HepG2 (cell line): ENCODE data around the gene ANKRD34C. TPM values are rescaled to one million over a fixed set of nuclear protein-coding genes. Genes with fewer than 3 reads are reported as not detected.

Source experiments
- POLR2G ChIP-seq: fragments of 200-400 bp; formaldehyde crosslinking; IDR thresholded peaks from 2 replicates; pipeline ENCODE4 v1.6.1; 2018; ENCODE audit warnings: mild to moderate bottlenecking, low read depth, low read length, moderate library complexity
- SP5 ChIP-seq: IDR thresholded peaks from 2 replicates; pipeline ENCODE4 v1.6.1; 2016; ENCODE audit warnings: low read depth, borderline replicate concordance
- TFDP2 ChIP-seq: sonication (generic); formaldehyde crosslinking; IDR thresholded peaks from 2 replicates; pipeline ENCODE4 v1.4.0; 2020; ENCODE audit warnings: missing genetic modification reagents
- THYN1 ChIP-seq: sonication (generic); formaldehyde crosslinking; IDR thresholded peaks from 2 replicates; pipeline ENCODE4 v1.8.1; 2023; ENCODE audit warnings: low read depth, mild to moderate bottlenecking, moderate library complexity, missing genetic modification reagents, borderline replicate concordance
- ZBTB7A ChIP-seq: sonication (generic); formaldehyde crosslinking; IDR thresholded peaks from 2 replicates; pipeline ENCODE4 v1.8.0; 2022; ENCODE audit warnings: mild to moderate bottlenecking, missing genetic modification reagents
- ZNF333 ChIP-seq: sonication (generic); formaldehyde crosslinking; IDR thresholded peaks from 2 replicates; pipeline ENCODE4 v1.4.0; 2020; ENCODE audit warnings: mild to moderate bottlenecking, missing genetic modification reagents, borderline replicate concordance
- ZNF781 ChIP-seq: sonication (generic); formaldehyde crosslinking; IDR thresholded peaks from 2 replicates; pipeline ENCODE4 v1.5.1; 2020; ENCODE audit warnings: borderline replicate concordance, mild to moderate bottlenecking, missing genetic modification reagents; ENCODE audit errors: not compliant biosample characterization
- ZNF784 ChIP-seq: sonication (generic); formaldehyde crosslinking; IDR thresholded peaks from 2 replicates; pipeline ENCODE4 v1.5.1; 2020; ENCODE audit warnings: missing genetic modification reagents, mild to moderate bottlenecking, borderline replicate concordance
- polyA plus RNA-seq, 8 experiments: library from polyadenylated mRNA; depleted of rRNA in 3 of 8; stranded (reverse) in 7 of 8; unstranded in 1 of 8; fragments of >200 nt; fragmentation: Illumina TruSeq in 4 of 8; extraction: Trizol in 4 of 8; gene quantifications; 2 replicates each; pipeline versions ENCODE4 v1.2.1 to v1.2.3, GENCODE V29; 2011 to 2016; ENCODE audit warnings: low read depth in 4 of 8, missing spikeins in 1 of 8, mixed read lengths in 1 of 8; ENCODE audit not compliant: insufficient read depth in 1 of 8
- total RNA-seq, 5 experiments: library from RNA; depleted of rRNA; stranded (reverse); fragments of >200 nt; fragmentation: Illumina TruSeq; extraction: Trizol; gene quantifications; 2 replicates each; pipeline ENCODE4 v1.2.3, GENCODE V29; 2016; ENCODE audit warnings: low read depth in 1 of 5
- TF ChIP-seq, protein P1 (sequence below): sonication (generic); formaldehyde crosslinking; IDR thresholded peaks from 2 replicates; pipeline ENCODE4 v1.4.0; 2020; ENCODE audit warnings: mild to moderate bottlenecking, missing genetic modification reagents
- TF ChIP-seq, protein P2 (sequence below): IDR thresholded peaks from 2 replicates; pipeline ENCODE4 v1.6.1; 2016; ENCODE audit warnings: low read depth, missing genetic modification reagents, missing compliant biosample characterization

Gene ANKRD34C
- total and polyA plus RNA-seq, 2 of the 13 experiments (the other 11 are each of a cell fraction or from before 2014, with no cell fraction given), result not detected

DNA sequence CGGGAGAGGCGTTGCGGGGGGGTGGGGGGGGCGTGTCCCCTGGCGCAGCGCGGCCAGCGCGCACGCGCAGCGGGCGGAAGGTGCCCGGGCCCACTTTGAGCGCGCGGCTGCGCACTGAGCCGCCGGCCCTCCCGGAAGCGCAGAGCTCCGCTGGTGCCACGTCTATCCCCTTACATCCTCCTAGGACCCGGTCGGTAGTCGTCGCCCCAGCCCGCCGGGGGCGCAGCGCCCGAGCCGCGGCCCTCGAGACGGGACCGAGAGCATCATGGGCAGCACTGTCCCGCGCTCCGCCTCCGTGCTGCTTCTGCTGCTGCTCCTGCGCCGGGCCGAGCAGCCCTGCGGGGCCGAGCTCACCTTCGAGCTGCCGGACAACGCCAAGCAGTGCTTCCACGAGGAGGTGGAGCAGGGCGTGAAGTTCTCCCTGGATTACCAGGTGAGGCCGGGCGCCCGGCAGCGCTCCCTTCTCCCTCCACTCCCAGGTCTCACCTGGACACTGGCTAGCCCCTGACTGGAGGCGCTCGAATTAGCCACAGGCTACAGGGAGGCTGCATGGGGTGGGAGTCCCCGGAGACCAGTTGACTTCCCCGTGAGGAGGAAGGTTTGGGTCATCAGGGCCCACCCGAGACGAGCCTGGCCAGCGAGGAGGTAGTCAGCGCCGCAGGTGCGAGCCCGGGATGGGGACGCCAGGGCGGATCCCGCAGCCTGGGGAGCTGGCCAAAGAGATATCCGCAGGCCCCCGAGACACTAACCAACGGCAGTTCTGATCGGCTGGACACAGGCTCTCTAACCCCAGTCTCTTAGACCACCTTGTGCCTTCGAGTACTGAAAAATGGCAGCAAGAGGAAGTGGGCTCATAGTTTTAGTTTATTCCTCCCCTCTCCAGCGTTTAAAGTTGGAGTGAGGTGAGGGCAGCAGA, 28.7 kb downstream of the ANKRD34C start, which contains the start of gene TMED3 (continued):
- no peak for TF ChIP-seq ZNF333 (CRISPR knock-in tag)
- TF ChIP-seq SP5 (CRISPR knock-in tag), result 0 out of 2 replicates have a peak, but pooled peaks have one; percentile 22
- no peak for TF ChIP-seq THYN1
- peak; percentile 88; the same call in 1 of the 2 replicates for TF ChIP-seq ZNF784 (CRISPR knock-in tag)
- TF ChIP-seq POLR2G, result peak; percentile 85
- TF ChIP-seq, protein P1, sequence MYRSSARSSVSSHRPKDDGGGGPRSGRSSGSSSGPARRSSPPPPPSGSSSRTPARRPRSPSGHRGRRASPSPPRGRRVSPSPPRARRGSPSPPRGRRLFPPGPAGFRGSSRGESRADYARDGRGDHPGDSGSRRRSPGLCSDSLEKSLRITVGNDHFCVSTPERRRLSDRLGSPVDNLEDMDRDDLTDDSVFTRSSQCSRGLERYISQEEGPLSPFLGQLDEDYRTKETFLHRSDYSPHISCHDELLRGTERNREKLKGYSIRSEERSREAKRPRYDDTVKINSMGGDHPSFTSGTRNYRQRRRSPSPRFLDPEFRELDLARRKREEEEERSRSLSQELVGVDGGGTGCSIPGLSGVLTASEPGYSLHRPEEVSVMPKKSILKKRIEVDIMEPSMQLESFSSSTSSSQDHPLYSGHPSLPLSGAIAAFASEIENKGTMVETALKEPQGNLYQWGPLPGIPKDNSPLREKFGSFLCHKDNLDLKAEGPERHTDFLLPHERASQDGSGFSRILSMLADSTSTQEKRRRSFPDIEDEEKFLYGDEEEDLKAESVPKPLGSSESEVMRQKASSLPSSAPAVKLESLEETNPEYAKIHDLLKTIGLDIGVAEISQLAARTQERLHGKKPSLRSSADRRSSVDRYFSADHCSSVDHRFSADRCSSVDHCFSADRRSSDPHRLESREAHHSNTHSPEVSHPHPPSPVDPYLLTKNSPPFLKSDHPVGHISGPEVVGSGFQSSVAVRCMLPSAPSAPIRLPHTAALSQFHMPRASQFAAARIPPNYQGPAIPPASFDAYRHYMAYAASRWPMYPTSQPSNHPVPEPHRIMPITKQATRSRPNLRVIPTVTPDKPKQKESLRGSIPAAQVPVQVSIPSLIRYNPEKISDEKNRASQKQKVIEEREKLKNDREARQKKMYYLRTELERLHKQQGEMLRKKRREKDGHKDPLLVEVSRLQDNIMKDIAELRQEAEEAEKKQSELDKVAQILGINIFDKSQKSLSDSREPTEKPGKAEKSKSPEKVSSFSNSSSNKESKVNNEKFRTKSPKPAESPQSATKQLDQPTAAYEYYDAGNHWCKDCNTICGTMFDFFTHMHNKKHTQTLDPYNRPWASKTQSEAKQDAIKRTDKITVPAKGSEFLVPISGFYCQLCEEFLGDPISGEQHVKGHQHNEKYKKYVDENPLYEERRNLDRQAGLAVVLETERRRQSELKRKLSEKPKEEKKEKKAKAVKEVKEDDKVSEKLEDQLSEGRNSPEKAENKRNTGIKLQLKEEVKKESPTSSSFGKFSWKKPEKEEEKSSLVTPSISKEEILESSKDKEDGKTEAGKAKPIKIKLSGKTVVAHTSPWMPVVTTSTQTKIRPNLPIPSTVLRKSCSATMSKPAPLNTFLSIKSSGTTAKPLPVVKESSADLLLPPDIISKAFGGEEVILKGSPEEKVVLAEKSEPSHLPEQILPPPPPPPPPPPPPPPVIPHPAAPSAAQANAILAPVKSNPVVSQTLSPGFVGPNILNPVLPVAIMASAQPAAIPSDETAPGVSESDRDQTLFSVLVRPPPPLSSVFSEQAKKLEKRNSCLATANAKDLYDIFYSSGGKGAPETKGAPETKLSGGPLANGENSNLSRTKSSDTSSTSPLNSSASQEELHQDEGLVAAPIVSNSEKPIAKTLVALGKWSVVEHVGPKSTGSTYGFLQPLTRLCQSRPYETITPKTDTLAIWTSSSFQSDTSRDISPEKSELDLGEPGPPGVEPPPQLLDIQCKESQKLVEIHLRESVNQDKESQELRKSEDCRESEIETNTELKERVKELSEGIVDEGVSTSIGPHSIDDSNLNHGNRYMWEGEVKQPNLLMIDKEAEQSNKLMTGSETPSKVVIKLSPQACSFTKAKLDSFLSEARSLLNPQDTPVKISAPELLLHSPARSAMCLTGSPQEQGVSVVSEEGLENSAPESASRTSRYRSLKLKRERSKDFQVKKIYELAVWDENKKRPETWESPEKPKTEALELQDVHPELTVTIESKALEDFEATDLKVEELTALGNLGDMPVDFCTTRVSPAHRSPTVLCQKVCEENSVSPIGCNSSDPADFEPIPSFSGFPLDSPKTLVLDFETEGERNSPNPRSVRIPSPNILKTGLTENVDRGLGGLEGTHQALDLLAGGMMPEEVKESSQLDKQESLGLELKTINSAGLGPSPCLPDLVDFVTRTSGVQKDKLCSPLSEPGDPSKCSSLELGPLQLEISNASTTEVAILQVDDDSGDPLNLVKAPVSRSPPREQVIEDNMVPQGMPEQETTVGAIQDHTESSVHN (CRISPR knock-in tag), result peak; percentile 90
- TF ChIP-seq, protein P2, sequence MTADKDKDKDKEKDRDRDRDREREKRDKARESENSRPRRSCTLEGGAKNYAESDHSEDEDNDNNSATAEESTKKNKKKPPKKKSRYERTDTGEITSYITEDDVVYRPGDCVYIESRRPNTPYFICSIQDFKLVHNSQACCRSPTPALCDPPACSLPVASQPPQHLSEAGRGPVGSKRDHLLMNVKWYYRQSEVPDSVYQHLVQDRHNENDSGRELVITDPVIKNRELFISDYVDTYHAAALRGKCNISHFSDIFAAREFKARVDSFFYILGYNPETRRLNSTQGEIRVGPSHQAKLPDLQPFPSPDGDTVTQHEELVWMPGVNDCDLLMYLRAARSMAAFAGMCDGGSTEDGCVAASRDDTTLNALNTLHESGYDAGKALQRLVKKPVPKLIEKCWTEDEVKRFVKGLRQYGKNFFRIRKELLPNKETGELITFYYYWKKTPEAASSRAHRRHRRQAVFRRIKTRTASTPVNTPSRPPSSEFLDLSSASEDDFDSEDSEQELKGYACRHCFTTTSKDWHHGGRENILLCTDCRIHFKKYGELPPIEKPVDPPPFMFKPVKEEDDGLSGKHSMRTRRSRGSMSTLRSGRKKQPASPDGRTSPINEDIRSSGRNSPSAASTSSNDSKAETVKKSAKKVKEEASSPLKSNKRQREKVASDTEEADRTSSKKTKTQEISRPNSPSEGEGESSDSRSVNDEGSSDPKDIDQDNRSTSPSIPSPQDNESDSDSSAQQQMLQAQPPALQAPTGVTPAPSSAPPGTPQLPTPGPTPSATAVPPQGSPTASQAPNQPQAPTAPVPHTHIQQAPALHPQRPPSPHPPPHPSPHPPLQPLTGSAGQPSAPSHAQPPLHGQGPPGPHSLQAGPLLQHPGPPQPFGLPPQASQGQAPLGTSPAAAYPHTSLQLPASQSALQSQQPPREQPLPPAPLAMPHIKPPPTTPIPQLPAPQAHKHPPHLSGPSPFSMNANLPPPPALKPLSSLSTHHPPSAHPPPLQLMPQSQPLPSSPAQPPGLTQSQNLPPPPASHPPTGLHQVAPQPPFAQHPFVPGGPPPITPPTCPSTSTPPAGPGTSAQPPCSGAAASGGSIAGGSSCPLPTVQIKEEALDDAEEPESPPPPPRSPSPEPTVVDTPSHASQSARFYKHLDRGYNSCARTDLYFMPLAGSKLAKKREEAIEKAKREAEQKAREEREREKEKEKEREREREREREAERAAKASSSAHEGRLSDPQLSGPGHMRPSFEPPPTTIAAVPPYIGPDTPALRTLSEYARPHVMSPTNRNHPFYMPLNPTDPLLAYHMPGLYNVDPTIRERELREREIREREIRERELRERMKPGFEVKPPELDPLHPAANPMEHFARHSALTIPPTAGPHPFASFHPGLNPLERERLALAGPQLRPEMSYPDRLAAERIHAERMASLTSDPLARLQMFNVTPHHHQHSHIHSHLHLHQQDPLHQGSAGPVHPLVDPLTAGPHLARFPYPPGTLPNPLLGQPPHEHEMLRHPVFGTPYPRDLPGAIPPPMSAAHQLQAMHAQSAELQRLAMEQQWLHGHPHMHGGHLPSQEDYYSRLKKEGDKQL (CRISPR knock-in tag), result no peak
- TF ChIP-seq ZBTB7A, result no peak
- peak; percentile 23 for TF ChIP-seq ZNF781 (CRISPR knock-in tag)
- TF ChIP-seq TFDP2, result peak; percentile 48; the same call in 1 of the 2 replicates
